ENCODE data around the gene PREP. TPM values are rescaled to one million over a fixed set of nuclear protein-coding genes. Genes with fewer than 3 reads are reported as not detected.

PREP gene
- total RNA-seq, 2 experiments from 2014 or later: 42.3 to 49.0 TPM

DNA sequence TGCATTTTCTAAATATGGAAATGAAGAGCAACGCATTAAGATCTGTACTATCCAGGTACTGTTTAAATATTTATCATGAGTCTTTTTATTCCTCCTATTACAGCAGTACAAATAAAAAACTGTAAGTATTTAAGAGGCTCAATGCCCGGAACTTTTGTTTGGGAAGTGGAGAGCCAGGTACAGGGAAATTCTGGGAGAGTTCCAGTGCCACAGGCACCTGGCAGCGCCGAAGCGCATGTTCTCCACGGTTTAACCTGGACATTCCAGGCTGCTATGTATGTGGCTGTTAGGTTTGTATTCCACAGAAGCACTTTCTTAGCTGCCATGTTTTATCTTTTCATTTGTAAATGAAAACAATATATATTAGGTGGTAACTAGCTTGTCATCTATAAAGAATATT, 81.7 kb downstream of the PREP start:
- Mint-ChIP-seq H3K27ac (no peak overlapping the region), H3K4me1 (no peaks in the 10 kb centered on the region), H3K4me3 (no peak overlapping the region), H3K27me3 (no peaks in the 10 kb centered on the region), H3K9me3 (ENCODE audit: low read depth) (no peaks in the 10 kb centered on the region), H3K36me3 (ENCODE audit: low read depth) (peaks cover 36% of the 10 kb centered on the region)
- CTCF ChIA-PET: no interaction called here
- no peak for DNase-seq
- intact Hi-C loops (cut with DNase I, micrococcal nuclease): no loop called here
- POLR2A ChIA-PET: no interaction called here
- ATAC-seq: no peak

DNA sequence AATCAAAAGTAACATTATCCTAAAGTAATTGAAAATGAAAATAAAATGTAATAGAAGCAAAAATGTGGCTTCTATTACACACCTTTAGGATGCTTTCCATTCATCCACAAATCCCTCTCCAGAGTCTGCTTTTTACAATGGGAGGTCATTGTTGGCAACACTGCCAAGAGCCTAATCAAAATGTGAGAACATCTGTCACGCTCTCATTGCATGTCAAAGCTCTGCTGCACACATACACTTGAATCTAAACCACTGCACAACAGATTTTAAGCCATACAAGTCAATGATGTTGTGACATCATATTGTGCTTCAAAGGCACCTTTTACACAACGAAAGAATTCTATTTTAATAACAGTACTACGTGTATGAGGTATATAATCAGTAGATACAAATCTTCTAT, 82.1 kb downstream of the PREP start:
- POLR2A ChIA-PET: no interaction called here
- H3K4me1 Mint-ChIP-seq: no peaks in the 10 kb centered on the region
- no peaks in the 10 kb centered on the region for H3K9me3 Mint-ChIP-seq (ENCODE audit: low read depth)
- intact Hi-C loops (cut with DNase I, micrococcal nuclease): no loop called here
- H3K27me3 Mint-ChIP-seq: no peaks in the 10 kb centered on the region
- CTCF ChIA-PET: no interaction called here
- DNase-seq: no peak
- no peak overlapping the region for H3K27ac Mint-ChIP-seq
- H3K36me3 Mint-ChIP-seq (ENCODE audit: low read depth): peaks cover 40% of the 10 kb centered on the region
- ATAC-seq: no peak
- no peak overlapping the region for H3K4me3 Mint-ChIP-seq

DNA sequence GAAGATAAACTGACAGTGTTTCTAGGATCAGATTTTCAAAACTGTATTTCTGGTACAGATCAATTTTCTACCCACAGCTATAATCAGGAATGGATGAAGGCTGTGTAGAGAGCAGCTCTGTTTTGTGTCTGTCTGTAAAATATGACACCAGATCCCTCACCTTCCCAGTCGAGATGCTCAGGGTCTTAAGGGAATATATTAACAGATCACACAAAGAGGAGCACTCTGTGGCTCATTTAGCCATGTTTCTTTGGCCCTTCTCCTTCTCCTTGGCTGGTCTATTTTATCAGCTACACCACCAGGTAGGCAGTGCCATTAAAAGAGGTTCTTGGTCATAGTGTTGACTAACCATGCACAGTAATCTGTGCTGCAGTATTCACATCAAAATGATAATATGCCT, 82.6 kb downstream of the PREP start:
- H3K27me3 Mint-ChIP-seq: no peaks in the 10 kb centered on the region
- ChIA-PET POLR2A (no interaction called here), CTCF (interaction anchor here (0.7 kb wide), 1 partner anchor 21 kb away, joined by 3 read pairs; no protein-coding TSS in a partner anchor)
- no peak overlapping the region for H3K4me3 Mint-ChIP-seq
- H3K4me1 Mint-ChIP-seq: no peaks in the 10 kb centered on the region
- ATAC-seq: no peak
- no peaks in the 10 kb centered on the region for H3K9me3 Mint-ChIP-seq (ENCODE audit: low read depth)
- DNase-seq: no peak
- no peak overlapping the region for H3K27ac Mint-ChIP-seq
- H3K36me3 Mint-ChIP-seq (ENCODE audit: low read depth): peaks cover 38% of the 10 kb centered on the region
- intact Hi-C loops (cut with DNase I, micrococcal nuclease): no loop called here

DNA sequence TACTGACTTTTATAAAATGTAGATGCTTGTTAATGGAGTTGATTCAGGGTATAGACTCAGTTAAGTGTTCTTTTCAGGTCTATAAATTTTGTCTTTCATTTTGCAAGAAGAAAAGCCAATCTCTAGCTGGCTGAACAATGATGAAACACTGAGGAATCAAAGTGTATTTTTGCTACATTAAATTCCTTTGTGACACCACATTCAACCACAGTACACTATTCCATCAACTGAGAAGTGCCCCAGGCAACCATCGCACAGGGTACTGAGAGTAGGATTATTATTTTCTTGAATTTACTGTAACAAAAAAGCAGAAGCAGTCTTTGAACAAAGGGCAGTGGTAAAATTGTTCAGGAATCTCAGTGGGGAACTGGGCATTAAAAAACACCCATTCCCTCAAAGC, 83.6 kb downstream of the PREP start:
- POLR2A ChIA-PET: no interaction called here
- intact Hi-C loops (cut with DNase I, micrococcal nuclease): loop anchor here in 1 of 2 experiments (5.0 kb wide), 1 partner anchor 83 kb away; the partner anchor contains the start of gene PREP

DNA sequence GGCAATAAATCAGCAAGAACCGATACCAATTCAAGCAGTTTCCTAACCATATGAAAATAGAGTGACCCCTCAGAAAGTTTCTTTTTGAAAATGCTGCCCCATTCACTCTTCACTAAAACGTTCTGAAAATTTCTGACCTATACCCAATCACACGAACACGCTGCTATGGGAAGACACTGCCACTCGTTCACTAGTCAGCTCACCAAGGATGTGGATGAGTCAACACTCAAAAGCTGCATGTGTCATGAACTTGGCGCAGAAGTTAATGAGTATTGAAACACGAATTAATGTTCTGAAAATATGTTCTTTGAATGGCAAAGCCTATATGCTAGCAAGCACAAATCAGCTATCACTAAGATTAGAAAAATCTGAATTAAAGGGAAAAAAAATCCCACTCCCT, 84.2 kb downstream of the PREP start:
- Mint-ChIP-seq H3K9me3 (ENCODE audit: low read depth) (no peaks in the 10 kb centered on the region), H3K4me1 (no peaks in the 10 kb centered on the region), H3K27ac (no peak overlapping the region), H3K27me3 (no peaks in the 10 kb centered on the region), H3K4me3 (no peak overlapping the region), H3K36me3 (ENCODE audit: low read depth) (peaks cover 41% of the 10 kb centered on the region)
- no peak for ATAC-seq
- ChIA-PET CTCF (interaction anchor here (1.4 kb wide), 1 partner anchor 84 kb away, joined by 4 read pairs; the partner anchor contains the start of gene PREP), POLR2A (no interaction called here)
- intact Hi-C loops (cut with DNase I, micrococcal nuclease): loop anchor here (1.0 to 5.0 kb wide), 2 partner anchors 84 to 85 kb away; partner anchors contain the start of gene PREP (in 2 of the 2)
- DNase-seq: no peak

More for the DNA sequence above, 83.6 kb downstream of the PREP start:
- Mint-ChIP-seq H3K9me3 (ENCODE audit: low read depth) (no peaks in the 10 kb centered on the region), H3K27me3 (no peaks in the 10 kb centered on the region), H3K4me1 (no peaks in the 10 kb centered on the region), H3K36me3 (ENCODE audit: low read depth) (peaks cover 38% of the 10 kb centered on the region), H3K27ac (no peak overlapping the region), H3K4me3 (no peak overlapping the region)
- no peak for ATAC-seq
- CTCF ChIA-PET: no interaction called here
- DNase-seq: no peak

DNA sequence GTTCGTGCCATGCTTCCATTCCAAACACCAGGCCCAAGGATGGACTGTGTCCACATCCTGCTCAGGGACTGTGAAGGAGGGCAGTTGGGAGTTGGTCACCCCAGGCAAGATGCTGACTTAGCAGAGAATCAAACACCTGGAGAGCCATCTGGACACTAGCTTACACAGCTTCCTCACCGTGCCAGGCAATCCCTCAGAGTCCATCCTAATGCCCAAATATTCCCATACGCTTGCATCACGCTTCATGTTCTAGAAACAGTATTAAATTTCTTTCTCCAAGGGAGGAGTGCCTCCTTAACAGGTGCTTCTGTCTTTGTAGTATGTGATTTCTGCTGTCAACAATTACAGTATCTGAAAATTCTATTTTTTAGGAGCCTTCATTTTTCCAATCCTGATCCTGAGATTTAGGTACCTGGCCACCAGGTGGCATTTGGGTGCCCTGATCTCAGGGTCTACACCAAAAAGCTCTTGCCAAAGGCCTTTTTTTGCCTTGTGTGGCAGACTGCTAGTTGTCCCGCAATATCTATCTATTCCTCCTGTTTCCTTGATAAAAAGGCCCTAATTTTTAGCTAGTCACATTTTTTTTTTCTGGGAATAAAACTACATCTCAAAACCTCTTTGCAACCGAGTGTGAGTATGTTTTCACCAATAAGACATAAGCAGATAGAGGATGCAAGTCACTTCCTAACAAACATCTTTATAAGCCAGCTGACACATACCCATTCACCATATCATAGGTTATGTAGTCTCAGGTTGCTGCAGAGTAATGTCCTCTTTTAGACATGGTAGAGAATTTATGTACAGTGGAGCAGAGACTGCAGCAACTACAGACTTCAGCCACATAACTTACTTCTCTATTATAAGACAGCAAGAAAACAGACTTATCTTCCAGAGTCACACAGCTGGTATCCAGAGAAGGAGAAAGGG, 85.0 kb downstream of the PREP start:
- no peaks in the 10 kb centered on the region for H3K27me3 Mint-ChIP-seq
- H3K9me3 Mint-ChIP-seq (ENCODE audit: low read depth): no peaks in the 10 kb centered on the region
- H3K36me3 Mint-ChIP-seq (ENCODE audit: low read depth): peaks cover 43% of the 10 kb centered on the region
- intact Hi-C loops (cut with DNase I, micrococcal nuclease): loop anchor here (1.0 to 5.0 kb wide), 2 partner anchors 84 to 85 kb away; partner anchors contain the start of gene PREP (in 2 of the 2)
- CTCF ChIA-PET: interaction anchor here (0.7 to 1.4 kb wide), 2 partner anchors 85 to 389 kb away, joined by 3 to 4 read pairs; partner anchors contain the start of gene PREP
- DNase-seq (peak; percentile 21), ATAC-seq (no peak)
- POLR2A ChIA-PET: no interaction called here
- no peak overlapping the region for H3K27ac Mint-ChIP-seq
- no peaks in the 10 kb centered on the region for H3K4me1 Mint-ChIP-seq
- H3K4me3 Mint-ChIP-seq: no peak overlapping the region

DNA sequence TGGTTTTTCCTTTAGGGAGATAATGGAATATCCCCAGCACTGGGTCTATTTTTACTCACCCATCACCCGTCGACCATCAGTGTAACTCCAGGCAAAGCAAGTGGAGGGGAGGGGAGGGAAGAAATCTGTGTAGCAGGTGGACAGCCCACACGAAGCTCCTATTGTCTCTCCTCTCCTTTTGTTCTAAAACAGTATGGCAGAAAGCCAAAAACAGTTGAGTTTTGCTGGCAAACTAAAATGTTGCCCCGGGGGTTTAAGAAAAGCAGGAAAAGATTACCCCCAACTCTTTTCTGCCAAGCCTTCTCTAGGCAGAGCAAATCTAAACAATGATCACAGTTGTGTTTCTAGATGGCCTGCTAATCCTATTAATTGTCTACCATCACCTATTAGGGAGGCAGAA, 89.7 kb downstream of the PREP start:
- no peak for DNase-seq
- Mint-ChIP-seq H3K36me3 (ENCODE audit: low read depth) (peaks cover 47% of the 10 kb centered on the region), H3K27ac (no peak overlapping the region), H3K9me3 (ENCODE audit: low read depth) (no peaks in the 10 kb centered on the region), H3K4me3 (no peak overlapping the region), H3K27me3 (no peaks in the 10 kb centered on the region), H3K4me1 (no peaks in the 10 kb centered on the region)
- no peak for ATAC-seq
- CTCF ChIA-PET: no interaction called here
- POLR2A ChIA-PET: no interaction called here
- intact Hi-C loops (cut with DNase I, micrococcal nuclease): no loop called here

DNA sequence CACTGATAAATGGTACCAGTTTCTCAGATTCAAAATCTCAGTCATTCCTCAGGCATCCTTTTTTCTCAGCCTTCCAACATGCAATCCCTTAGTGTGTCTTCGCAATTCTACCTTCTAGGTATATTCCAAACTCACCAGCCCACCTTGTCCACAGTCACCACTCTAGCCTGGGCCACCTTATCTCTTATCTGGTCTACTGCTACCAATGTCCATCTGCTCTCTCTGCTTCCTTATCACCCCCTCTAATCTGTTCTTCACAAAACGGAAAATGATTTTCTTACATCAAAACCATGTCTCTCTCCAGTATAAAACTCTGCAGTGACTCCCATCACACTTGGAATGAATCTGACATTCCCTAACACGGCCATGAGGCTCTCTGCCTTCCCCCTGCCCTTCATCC, 91.9 kb downstream of the PREP start:
- Mint-ChIP-seq H3K4me3 (no peak overlapping the region), H3K9me3 (ENCODE audit: low read depth) (no peaks in the 10 kb centered on the region), H3K36me3 (ENCODE audit: low read depth) (peaks cover 36% of the 10 kb centered on the region), H3K27ac (no peak overlapping the region), H3K4me1 (no peaks in the 10 kb centered on the region), H3K27me3 (no peaks in the 10 kb centered on the region)
- DNase-seq: no peak
- ChIA-PET CTCF (no interaction called here), POLR2A (no interaction called here)
- no peak for ATAC-seq
- intact Hi-C loops (cut with DNase I, micrococcal nuclease): no loop called here

DNA sequence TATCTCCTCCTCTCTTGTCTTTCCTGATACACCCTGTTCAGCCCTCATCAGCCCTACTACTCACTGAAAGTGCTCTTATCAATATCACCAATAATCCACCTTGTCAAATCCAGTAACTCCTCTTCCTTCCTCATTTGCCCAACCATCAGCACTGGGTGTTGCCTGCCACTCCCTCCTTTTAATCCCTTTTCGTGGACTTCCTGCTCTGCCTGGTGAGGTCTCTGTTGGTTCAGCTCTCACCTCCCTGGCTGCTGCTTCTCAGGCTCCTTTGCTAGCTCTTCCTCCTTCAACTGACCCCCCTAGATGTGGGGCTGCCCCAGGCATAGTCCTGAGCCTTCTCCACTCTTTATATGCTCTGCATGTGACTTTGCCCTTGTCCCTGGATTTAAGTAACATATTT, 92.5 kb downstream of the PREP start:
- CTCF ChIA-PET: interaction anchor here (0.6 kb wide), 1 partner anchor 22 kb away, joined by 3 read pairs; no protein-coding TSS in a partner anchor

DNA sequence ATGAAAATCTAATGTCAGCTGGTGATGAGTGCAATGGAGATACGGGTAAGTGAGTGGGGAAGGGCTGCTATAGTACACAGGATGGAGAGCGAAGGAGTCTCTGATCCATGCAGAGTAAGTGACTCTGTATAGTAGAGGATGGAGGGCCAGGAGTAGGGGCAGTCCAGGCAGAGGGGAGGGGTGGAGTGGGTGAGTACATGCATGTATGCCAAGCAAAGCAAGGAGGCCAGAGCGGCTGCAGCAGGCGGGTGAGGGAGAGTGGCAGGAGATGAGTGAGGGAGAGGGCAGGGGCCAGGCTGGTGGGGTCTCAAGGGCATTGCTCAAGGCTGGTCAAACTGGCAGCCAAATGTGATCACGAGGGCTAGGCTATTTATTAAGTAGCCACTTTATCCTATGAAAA, 94.0 kb downstream of the PREP start:
- no peak for ATAC-seq
- no peak for DNase-seq
- H3K4me3 Mint-ChIP-seq: no peak overlapping the region
- H3K36me3 Mint-ChIP-seq (ENCODE audit: low read depth): peaks cover 23% of the 10 kb centered on the region
- POLR2A ChIA-PET: no interaction called here
- no peaks in the 10 kb centered on the region for H3K4me1 Mint-ChIP-seq
- H3K27me3 Mint-ChIP-seq: no peaks in the 10 kb centered on the region
- H3K27ac Mint-ChIP-seq: no peak overlapping the region
- H3K9me3 Mint-ChIP-seq (ENCODE audit: low read depth): no peaks in the 10 kb centered on the region
- CTCF ChIA-PET: interaction anchor here (1.3 kb wide), 1 partner anchor 221 kb away, joined by 6 read pairs; no protein-coding TSS in a partner anchor
- intact Hi-C loops (cut with DNase I, micrococcal nuclease): no loop called here

More for the DNA sequence above, 92.5 kb downstream of the PREP start:
- H3K4me1 Mint-ChIP-seq: no peaks in the 10 kb centered on the region
- no peak overlapping the region for H3K4me3 Mint-ChIP-seq
- DNase-seq: no peak
- no peak overlapping the region for H3K27ac Mint-ChIP-seq
- ATAC-seq: no peak
- intact Hi-C loops (cut with DNase I, micrococcal nuclease): no loop called here
- POLR2A ChIA-PET: no interaction called here
- no peaks in the 10 kb centered on the region for H3K27me3 Mint-ChIP-seq
- H3K36me3 Mint-ChIP-seq (ENCODE audit: low read depth): peaks cover 33% of the 10 kb centered on the region
- no peaks in the 10 kb centered on the region for H3K9me3 Mint-ChIP-seq (ENCODE audit: low read depth)

DNA sequence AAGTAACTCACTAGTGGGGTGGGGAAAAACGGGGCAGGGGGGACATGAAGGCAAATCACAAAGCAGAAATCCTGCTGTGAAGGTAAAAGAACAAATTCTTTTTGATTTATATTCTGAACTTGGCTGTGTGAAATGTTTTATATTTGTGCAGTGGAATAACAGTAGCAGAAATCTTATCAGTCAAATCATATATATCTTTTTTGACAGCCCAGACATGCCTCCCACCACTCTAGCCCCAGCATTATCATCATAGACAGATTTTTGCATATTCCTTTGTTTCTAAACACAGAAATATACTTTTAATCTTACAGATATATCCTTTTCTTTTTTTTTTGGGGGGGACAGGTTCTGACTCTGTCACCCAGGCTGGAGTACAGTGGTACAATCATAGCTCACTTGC, 97.4 kb downstream of the PREP start:
- H3K27me3 Mint-ChIP-seq: no peaks in the 10 kb centered on the region
- H3K27ac Mint-ChIP-seq: no peak overlapping the region
- intact Hi-C loops (cut with DNase I, micrococcal nuclease): no loop called here
- no peak for DNase-seq
- no peak for ATAC-seq
- H3K36me3 Mint-ChIP-seq (ENCODE audit: low read depth): peaks cover 28% of the 10 kb centered on the region
- ChIA-PET CTCF (interaction anchor here (0.7 to 0.9 kb wide), 2 partner anchors 17 to 24 kb away, joined by 4 read pairs; no protein-coding TSS in a partner anchor), POLR2A (no interaction called here)
- no peaks in the 10 kb centered on the region for H3K4me1 Mint-ChIP-seq
- no peaks in the 10 kb centered on the region for H3K9me3 Mint-ChIP-seq (ENCODE audit: low read depth)
- no peak overlapping the region for H3K4me3 Mint-ChIP-seq

DNA sequence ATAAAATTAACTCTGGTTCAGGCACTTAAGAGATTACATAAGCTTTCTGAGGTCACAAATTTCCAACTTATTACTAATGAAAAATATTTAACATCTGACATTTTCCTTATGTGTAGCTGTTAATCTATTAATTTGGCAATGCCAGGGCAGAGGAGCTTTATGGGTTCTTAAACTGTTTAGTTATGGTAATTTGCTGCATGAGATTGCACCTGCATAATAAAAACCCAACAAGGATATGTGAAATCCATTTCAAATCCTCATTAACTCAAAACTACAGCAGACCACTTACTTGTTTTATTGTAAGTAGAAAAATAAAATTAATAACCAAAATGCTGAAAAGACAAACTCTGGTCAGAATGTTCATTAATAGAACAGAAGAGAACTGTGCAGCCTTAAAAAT, 98.1 kb downstream of the PREP start:
- Mint-ChIP-seq H3K9me3 (ENCODE audit: low read depth) (no peaks in the 10 kb centered on the region), H3K27ac (no peak overlapping the region), H3K4me3 (no peak overlapping the region), H3K36me3 (ENCODE audit: low read depth) (peaks cover 28% of the 10 kb centered on the region), H3K4me1 (no peaks in the 10 kb centered on the region), H3K27me3 (no peaks in the 10 kb centered on the region)
- ChIA-PET CTCF (no interaction called here), POLR2A (no interaction called here)
- no peak for ATAC-seq
- intact Hi-C loops (cut with DNase I, micrococcal nuclease): no loop called here
- no peak for DNase-seq
